CD8-positive, alpha-beta memory T cell (primary cell): ENCODE measurements around the gene TTBK1. TPM values are rescaled to one million over a fixed set of nuclear protein-coding genes. Genes with fewer than 3 reads are reported as not detected.

Source experiments
- CTCF ChIA-PET: fragments of 350-600 bp; sonication (Branson Sonifier 250); formaldehyde crosslinking; loops from one replicate; lab custom pipeline; 2021; ENCODE audit warnings: antibody characterized with exemption; lab: Charles Lee
- POLR2A ChIA-PET: fragments of 350-600 bp; sonication (Branson Sonifier 250); formaldehyde crosslinking; loops from one replicate; lab custom pipeline; 2021; ENCODE audit warnings: antibody characterized with exemption; lab: Charles Lee
- DNase-seq, 5 donors: peaks; one replicate each; pipeline versions ENCODE4 v3.0.0 to v3.0.0-alpha.2; 2020 to 2022; ENCODE audit warnings: mixed read lengths in 1 of 5
- H3K27ac ChIP-seq: one replicate; pipeline ENCODE4 v1.7.0; 2013; ENCODE audit warnings: low read depth, mild to moderate bottlenecking, low read length, moderate library complexity
- H3K27me3 ChIP-seq: 2 replicates; pipeline ENCODE4 v1.7.0; 2013; ENCODE audit warnings: low read length, mild to moderate bottlenecking; ENCODE audit not compliant: insufficient read depth, poor library complexity, severe bottlenecking
- H3K36me3 ChIP-seq: 2 replicates; pipeline ENCODE4 v1.7.0; 2013; ENCODE audit warnings: mild to moderate bottlenecking, low read length, moderate library complexity; ENCODE audit not compliant: insufficient read depth
- H3K4me1 ChIP-seq: 2 replicates; pipeline ENCODE4 v1.7.0; 2013; ENCODE audit warnings: mild to moderate bottlenecking, low read length, moderate library complexity; ENCODE audit not compliant: insufficient read depth
- H3K4me3 ChIP-seq: 2 replicates; pipeline ENCODE4 v1.7.0; 2013; ENCODE audit warnings: mild to moderate bottlenecking, low read length
- H3K9me3 ChIP-seq: 2 replicates; pipeline ENCODE4 v1.7.0; 2013; ENCODE audit warnings: mild to moderate bottlenecking, low read length
- H3K27ac Mint-ChIP-seq, 8 donors: one replicate each; pipeline ENCODE4 v1.8.0; 2020 to 2021; ENCODE audit warnings: mixed read lengths in 8 of 8, mild to moderate bottlenecking in 6 of 8, inconsistent platforms in 3 of 8, moderate library complexity in 3 of 8
- H3K27me3 Mint-ChIP-seq, 2 donors: one replicate each; pipeline ENCODE4 v1.8.0; 2020 to 2021; ENCODE audit warnings: mixed read lengths in 2 of 2, mild to moderate bottlenecking in 1 of 2, moderate library complexity in 1 of 2
- H3K36me3 Mint-ChIP-seq, 3 donors: one replicate each; pipeline ENCODE4 v1.8.0; 2020 to 2021; ENCODE audit warnings: mixed read lengths in 3 of 3, inconsistent platforms in 1 of 3, mild to moderate bottlenecking in 1 of 3
- H3K4me1 Mint-ChIP-seq, 3 donors: one replicate each; pipeline ENCODE4 v1.8.0; 2020 to 2021; ENCODE audit warnings: mixed read lengths in 3 of 3, inconsistent platforms in 1 of 3, mild to moderate bottlenecking in 1 of 3
- H3K4me3 Mint-ChIP-seq, 7 donors: one replicate each; pipeline ENCODE4 v1.8.0; 2020 to 2021; ENCODE audit warnings: mixed read lengths in 7 of 7, mild to moderate bottlenecking in 6 of 7, moderate library complexity in 4 of 7, inconsistent platforms in 2 of 7
- H3K9me3 Mint-ChIP-seq, 5 donors: one replicate each; pipeline ENCODE4 v1.8.0; 2020 to 2022; ENCODE audit warnings: mixed read lengths in 5 of 5, mild to moderate bottlenecking in 3 of 5, moderate library complexity in 2 of 5, inconsistent platforms in 1 of 5
- polyA plus RNA-seq: library from polyadenylated mRNA; unstranded; fragments of 300-500 nt; fragmentation: Illumina TruSeq; gene quantifications from one replicate; pipeline ENCODE4 v1.2.3, GENCODE V29; 2021
- total RNA-seq, 2 experiments: library from RNA; stranded (reverse); gene quantifications; one replicate each; pipeline ENCODE4 v1.2.3, GENCODE V29; 2021

TTBK1 gene
- total and polyA plus RNA-seq, 3 experiments from 2014 or later: 1.1 to 1.2 TPM; not detected in 1

DNA sequence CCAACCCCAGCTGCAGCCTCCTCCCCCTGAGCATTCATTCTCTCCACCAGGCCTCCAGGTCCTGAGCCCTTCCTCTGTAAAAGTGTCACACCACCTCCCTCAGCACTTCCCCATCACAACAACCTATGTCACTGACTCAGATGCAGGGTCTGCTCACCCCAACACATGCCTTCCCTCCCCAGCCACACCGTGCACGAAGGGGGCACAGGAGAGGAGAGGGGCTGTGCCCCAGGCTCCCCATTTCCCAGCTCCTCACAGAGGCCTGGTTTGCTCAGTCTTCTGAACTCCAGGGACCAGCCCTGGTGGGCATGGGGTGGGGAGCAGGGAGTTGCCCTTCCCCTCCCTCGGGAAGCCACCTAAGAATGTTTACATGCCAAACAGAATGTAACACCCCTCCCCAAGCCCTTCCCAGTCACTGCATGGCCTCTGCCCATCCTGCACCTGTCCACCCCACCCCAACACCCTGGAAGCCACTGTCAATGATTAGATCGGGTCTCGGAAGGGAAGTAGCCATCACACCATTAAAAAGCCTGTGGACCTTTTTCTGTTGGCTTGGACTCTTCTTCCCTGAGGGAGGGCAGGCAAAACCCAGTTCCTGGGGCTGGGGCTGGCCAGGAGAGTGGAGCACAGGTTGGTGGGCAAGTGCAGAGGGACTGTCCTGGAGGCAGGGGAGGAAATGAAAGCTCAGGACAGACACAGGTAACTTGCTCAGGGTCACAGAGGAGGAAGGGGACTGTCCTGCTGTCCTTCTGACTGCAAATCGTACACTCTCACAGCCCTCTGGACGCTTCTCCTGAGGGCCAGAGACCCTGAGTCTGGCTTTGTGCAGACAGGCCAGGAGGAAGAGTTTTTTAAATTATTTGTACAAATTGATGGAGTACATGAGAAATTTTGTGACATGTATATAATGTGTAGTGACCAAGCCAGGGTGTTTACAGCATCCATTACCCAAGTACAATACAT is 44.7 kb downstream of the TTBK1 start:
- Histone ChIP-seq H3K36me3 (no peaks in the 10 kb centered on the region), H3K4me3 (no peak overlapping the region), H3K27ac (no peak overlapping the region), H3K4me1 (no peaks in the 10 kb centered on the region), H3K27me3 (peaks cover 3% of the 10 kb centered on the region), H3K9me3 (no peaks in the 10 kb centered on the region)
- Mint-ChIP-seq H3K27me3 (peaks cover 4 to 27% of the 10 kb centered on the region in 2 donors), H3K36me3 (no peaks in the 10 kb centered on the region), H3K4me3 (no peak overlapping the region), H3K9me3 (no peaks in the 10 kb centered on the region), H3K4me1 (no peaks in the 10 kb centered on the region), H3K27ac (no peak overlapping the region)
- no peak for DNase-seq
- ChIA-PET CTCF (interaction anchor here (1.2 kb wide), 1 partner anchor 8 kb away, joined by 3 read pairs; no protein-coding TSS in a partner anchor), POLR2A (interaction anchor here (0.6 to 1.6 kb wide), 2 partner anchors 12 to 90 kb away, joined by 3 read pairs; no protein-coding TSS in a partner anchor)

DNA sequence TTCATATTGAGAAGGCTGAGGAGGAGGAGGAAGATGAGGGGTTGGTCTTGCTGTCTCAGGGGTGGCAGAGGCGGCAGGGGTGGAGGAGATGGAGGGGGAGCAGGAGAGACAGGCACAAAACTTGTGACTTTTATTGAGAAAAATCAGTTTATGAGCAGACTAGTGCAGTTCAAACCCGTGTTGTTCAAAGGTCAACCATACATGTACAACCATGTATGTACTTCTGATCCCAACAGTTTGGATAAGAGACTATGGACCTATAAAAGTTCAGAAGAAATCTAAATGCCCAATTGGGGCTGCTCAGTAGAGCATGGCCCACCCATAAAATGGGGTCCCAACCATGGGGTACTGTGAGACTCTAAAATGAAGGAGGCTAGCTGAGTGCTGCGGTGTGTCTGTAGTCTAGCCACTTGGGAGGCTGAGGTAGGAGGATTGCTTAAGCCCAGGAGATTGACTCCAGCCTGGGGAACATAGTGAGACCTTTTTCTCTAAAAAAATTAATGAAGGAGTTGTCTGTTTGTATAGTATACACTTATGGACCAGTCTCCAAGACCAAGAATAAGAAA is 47.1 kb downstream of the TTBK1 start:
- POLR2A ChIA-PET: no interaction called here
- H3K4me1 Mint-ChIP-seq: no peaks in the 10 kb centered on the region

DNA sequence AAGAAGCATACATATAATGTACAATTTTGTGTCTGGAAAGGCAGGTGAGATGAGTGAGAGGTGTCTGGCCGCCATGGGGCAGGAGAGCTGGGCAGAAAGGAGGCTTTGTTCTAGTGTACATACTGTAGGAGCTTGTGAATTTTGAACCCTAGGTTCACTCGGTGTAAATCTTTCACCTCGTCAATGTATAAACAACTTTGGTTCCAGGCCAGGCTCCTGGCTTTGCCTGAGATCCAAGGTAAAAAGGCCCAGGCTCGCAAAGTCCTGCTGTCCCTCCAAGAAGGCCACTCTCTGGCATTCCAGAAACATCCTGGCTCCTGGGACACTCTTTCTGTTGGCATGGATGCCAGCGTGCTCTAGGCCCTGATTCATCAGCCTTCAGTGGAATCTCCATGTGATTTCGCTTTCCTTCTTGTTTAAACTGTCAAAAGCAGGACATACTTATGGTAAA is 47.6 kb downstream of the TTBK1 start:
- Mint-ChIP-seq H3K36me3 (no peaks in the 10 kb centered on the region), H3K4me3 (no peak overlapping the region), H3K9me3 (no peaks in the 10 kb centered on the region), H3K27me3 (peaks cover 4 to 19% of the 10 kb centered on the region in 2 donors), H3K27ac (no peak overlapping the region), H3K4me1 (no peaks in the 10 kb centered on the region)
- Histone ChIP-seq H3K27ac (no peak overlapping the region), H3K36me3 (no peaks in the 10 kb centered on the region), H3K9me3 (no peaks in the 10 kb centered on the region), H3K27me3 (peaks cover under 1% of the 10 kb centered on the region), H3K4me3 (no peak overlapping the region), H3K4me1 (no peaks in the 10 kb centered on the region)
- CTCF ChIA-PET: no interaction called here
- DNase-seq: no peak
- POLR2A ChIA-PET: no interaction called here

More for the DNA sequence above, 47.1 kb downstream of the TTBK1 start:
- no peak overlapping the region for H3K4me3 ChIP-seq
- H3K4me1 ChIP-seq: no peaks in the 10 kb centered on the region
- no peaks in the 10 kb centered on the region for H3K9me3 Mint-ChIP-seq
- H3K9me3 ChIP-seq: no peaks in the 10 kb centered on the region
- H3K4me3 Mint-ChIP-seq: no peak overlapping the region
- no peak for DNase-seq
- H3K36me3 ChIP-seq: no peaks in the 10 kb centered on the region
- H3K27me3 Mint-ChIP-seq: peaks cover 4 to 23% of the 10 kb centered on the region in 2 donors
- H3K27ac Mint-ChIP-seq: no peak overlapping the region
- no peak overlapping the region for H3K27ac ChIP-seq
- no peaks in the 10 kb centered on the region for H3K36me3 Mint-ChIP-seq
- peaks cover 3% of the 10 kb centered on the region for H3K27me3 ChIP-seq
- CTCF ChIA-PET: no interaction called here

DNA sequence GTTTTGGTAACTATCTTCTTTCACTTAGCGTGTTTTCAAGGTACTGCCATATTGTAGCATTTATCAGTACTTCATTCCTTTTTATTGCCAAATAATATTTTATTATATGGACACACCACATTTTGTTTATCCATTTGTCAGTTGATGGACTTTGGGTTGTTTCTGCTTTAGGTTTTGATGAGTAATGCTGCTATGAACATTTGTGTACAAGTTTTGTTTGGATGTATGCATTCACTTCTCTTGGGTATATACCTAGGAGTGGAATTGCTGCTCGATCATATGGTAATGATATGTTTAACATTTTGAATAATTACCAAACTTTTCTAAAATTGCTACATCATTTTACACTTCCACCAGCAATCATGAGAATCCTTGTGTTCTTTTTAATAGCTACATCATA is 48.4 kb downstream of the TTBK1 start:
- Mint-ChIP-seq H3K4me1 (no peaks in the 10 kb centered on the region), H3K27me3 (peaks cover 6 to 15% of the 10 kb centered on the region in 2 donors), H3K36me3 (no peaks in the 10 kb centered on the region), H3K27ac (no peak overlapping the region), H3K9me3 (no peaks in the 10 kb centered on the region), H3K4me3 (no peak overlapping the region)
- Histone ChIP-seq H3K9me3 (no peaks in the 10 kb centered on the region), H3K36me3 (no peaks in the 10 kb centered on the region), H3K27me3 (no peaks in the 10 kb centered on the region), H3K4me3 (no peak overlapping the region), H3K4me1 (no peaks in the 10 kb centered on the region), H3K27ac (no peak overlapping the region)
- no peak for DNase-seq
- ChIA-PET POLR2A (interaction anchor here (0.7 kb wide), 2 partner anchors 23 to 92 kb away, joined by 3 to 4 read pairs; no protein-coding TSS in a partner anchor), CTCF (no interaction called here)

DNA sequence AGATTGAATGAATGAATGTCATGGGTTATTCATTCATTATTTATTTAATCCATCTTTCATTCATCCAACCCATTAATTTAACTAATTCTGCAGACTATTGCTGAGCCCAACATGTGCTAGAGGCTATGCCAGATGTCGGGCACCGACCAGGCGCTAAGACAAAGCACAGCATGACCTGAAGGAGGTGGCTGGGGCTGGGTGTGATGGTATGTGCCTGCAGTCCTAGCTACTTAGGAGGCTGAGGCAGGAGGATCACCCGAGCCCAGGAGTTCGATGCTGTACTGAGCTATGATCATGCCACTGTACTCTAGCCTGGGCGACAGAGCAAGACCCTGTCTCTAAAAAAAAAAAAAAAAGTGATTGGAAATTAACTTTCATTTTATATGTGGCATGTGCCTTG is 49.1 kb downstream of the TTBK1 start:
- no peaks in the 10 kb centered on the region for H3K4me1 ChIP-seq

DNA sequence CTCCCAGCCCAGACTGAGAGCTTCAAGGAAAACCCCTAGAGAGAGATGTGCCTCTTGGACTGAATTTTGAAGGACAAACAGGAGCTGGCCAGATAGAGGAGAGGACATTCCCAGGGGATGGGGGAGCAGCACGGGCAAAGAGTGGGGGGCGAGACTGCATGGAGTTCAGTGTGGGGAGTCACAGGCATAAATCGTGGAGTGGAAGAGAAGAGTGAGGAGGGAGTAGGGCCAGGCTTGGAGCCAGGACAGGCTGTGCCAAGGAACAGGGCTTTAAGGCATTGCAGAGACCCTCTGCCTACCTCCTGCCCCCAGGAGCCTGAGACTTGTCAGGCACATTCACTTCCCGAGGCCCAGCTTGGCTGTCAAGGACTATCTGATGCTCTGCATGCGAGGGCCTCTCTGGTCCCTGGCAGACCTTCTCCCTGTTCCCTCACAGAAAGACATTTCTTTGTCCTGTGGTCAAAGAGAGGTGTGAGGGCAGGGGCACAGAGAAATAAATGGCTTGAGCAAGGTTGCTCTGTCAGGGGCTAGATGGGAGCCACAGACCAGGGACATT is 49.6 kb downstream of the TTBK1 start:
- DNase-seq: no peak
- H3K9me3 ChIP-seq: no peaks in the 10 kb centered on the region
- no peaks in the 10 kb centered on the region for H3K4me1 ChIP-seq
- no peaks in the 10 kb centered on the region for H3K36me3 Mint-ChIP-seq
- H3K27me3 Mint-ChIP-seq: peaks cover 8 to 17% of the 10 kb centered on the region in 2 donors
- H3K4me3 ChIP-seq: no peak overlapping the region
- H3K27ac Mint-ChIP-seq: no peak overlapping the region
- H3K4me1 Mint-ChIP-seq: no peaks in the 10 kb centered on the region
- no peaks in the 10 kb centered on the region for H3K36me3 ChIP-seq
- POLR2A ChIA-PET: no interaction called here
- H3K27me3 ChIP-seq: no peaks in the 10 kb centered on the region
- no peaks in the 10 kb centered on the region for H3K9me3 Mint-ChIP-seq
- H3K27ac ChIP-seq: no peak overlapping the region
- H3K4me3 Mint-ChIP-seq: no peak overlapping the region
- CTCF ChIA-PET: no interaction called here

More for the DNA sequence above, 49.1 kb downstream of the TTBK1 start:
- Mint-ChIP-seq H3K4me3 (no peak overlapping the region), H3K4me1 (no peaks in the 10 kb centered on the region), H3K9me3 (no peaks in the 10 kb centered on the region), H3K36me3 (no peaks in the 10 kb centered on the region), H3K27me3 (peaks cover 4 to 17% of the 10 kb centered on the region in 2 donors), H3K27ac (no peak overlapping the region)
- H3K9me3 ChIP-seq: no peaks in the 10 kb centered on the region
- POLR2A ChIA-PET: interaction anchor here (0.7 kb wide), 2 partner anchors 23 to 91 kb away, joined by 3 to 4 read pairs; no protein-coding TSS in a partner anchor
- H3K27me3 ChIP-seq: no peaks in the 10 kb centered on the region
- H3K4me3 ChIP-seq: no peak overlapping the region
- DNase-seq: no peak
- H3K36me3 ChIP-seq: no peaks in the 10 kb centered on the region
- H3K27ac ChIP-seq: no peak overlapping the region
- CTCF ChIA-PET: no interaction called here

DNA sequence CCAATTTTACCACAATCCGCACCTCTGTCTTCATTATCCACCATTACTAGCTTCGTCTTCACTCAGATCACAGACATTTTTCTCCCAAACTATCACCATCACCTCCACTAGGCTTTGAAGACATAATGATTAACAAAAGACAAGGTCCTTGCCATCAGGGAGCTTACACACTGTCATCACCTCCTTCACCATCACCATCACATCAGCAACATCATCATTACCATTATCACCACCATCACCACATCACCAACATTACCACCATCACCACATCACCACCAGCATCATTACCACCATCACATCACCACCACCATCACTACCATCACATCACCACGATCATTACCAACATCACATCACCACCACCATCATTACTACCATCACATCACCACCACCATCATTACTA is 50.4 kb downstream of the TTBK1 start:
- Mint-ChIP-seq H3K9me3 (no peaks in the 10 kb centered on the region), H3K27me3 (peaks cover 9 to 17% of the 10 kb centered on the region in 2 donors), H3K4me1 (no peaks in the 10 kb centered on the region), H3K27ac (no peak overlapping the region), H3K36me3 (no peaks in the 10 kb centered on the region), H3K4me3 (no peak overlapping the region)
- no peaks in the 10 kb centered on the region for H3K9me3 ChIP-seq
- no peak overlapping the region for H3K27ac ChIP-seq
- H3K4me1 ChIP-seq: no peaks in the 10 kb centered on the region
- H3K36me3 ChIP-seq: no peaks in the 10 kb centered on the region
- POLR2A ChIA-PET: no interaction called here
- H3K4me3 ChIP-seq: no peak overlapping the region
- H3K27me3 ChIP-seq: peaks cover under 1% of the 10 kb centered on the region
- CTCF ChIA-PET: no interaction called here
- no peak for DNase-seq

DNA sequence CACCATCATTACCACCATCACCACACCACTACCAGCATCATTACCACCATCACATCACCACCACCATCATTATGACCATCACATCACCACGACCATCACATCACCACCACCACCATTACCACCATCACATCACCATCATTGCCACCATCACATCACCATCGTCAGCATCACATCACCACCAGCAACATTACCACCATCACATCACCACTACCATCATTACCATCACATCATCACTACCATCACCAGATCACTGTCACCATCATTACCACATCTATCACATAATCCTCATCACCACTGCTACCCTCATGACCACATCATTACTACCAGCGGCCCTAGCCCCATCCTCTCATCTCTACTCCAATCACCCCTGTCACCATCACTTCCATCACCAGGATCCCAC is 51.3 kb downstream of the TTBK1 start:
- DNase-seq: no peak
- Mint-ChIP-seq H3K9me3 (no peaks in the 10 kb centered on the region), H3K36me3 (no peaks in the 10 kb centered on the region), H3K27ac (no peak overlapping the region), H3K4me3 (no peak overlapping the region), H3K4me1 (no peaks in the 10 kb centered on the region), H3K27me3 (peaks cover 12 to 25% of the 10 kb centered on the region in 2 donors)
- Histone ChIP-seq H3K4me3 (no peak overlapping the region), H3K27me3 (peaks cover 5% of the 10 kb centered on the region), H3K4me1 (no peaks in the 10 kb centered on the region), H3K27ac (no peak overlapping the region), H3K36me3 (no peaks in the 10 kb centered on the region), H3K9me3 (no peaks in the 10 kb centered on the region)
- CTCF ChIA-PET: no interaction called here
- POLR2A ChIA-PET: no interaction called here
